Sciatic nerve (tissue), 2 donors: ENCODE results near the gene PDE5A. TPM values are rescaled to one million over a fixed set of nuclear protein-coding genes. Genes with fewer than 3 reads are reported as not detected.
A peak's percentile ranks its signal among the peaks of the same experiment; 100 is the strongest.
"Not testable (repeated sequence)": the region's sequence is repeated elsewhere in the genome, so short reads cannot be mapped to it uniquely, and the experiment has no call there.

Experiments used
- ATAC-seq: fragments of 200-7000 bp; cut with Tn5 transposase; one replicate; pipeline ENCODE4 v1.9.1; 2020; ENCODE audit warnings: mild to moderate bottlenecking, moderate library complexity
- DNase-seq: peaks from one replicate; pipeline ENCODE4 v3.0.0-alpha.2; 2020; ENCODE audit warnings: low spot score
- intact Hi-C: fragments of 100-400 bp; cut with DNase I; formaldehyde crosslinking; loops from one replicate; pipeline ENCODE4 v1.14.2; 2022
- total RNA-seq: library from RNA; stranded (reverse); fragmentation: NEBNext Ultra II Directional; extraction: Animal tissue kit (Norgen Biotek cat#: 25700); gene quantifications from one replicate; pipeline ENCODE4 v1.2.1, GENCODE V29; 2021
- donor health status: DM: no; HTN: no; CAD: no.
- donor health status: DM: no; HTN: no; CAD: no.

Gene PDE5A
- total RNA-seq, 1 donor from 2014 or later, result 55.8 TPM

GRCh38 chr4:119648398-119648797 is 19.8 kb upstream of the PDE5A start:
- intact Hi-C loops, result no loop called here
- ATAC-seq (no peak), DNase-seq (no peak)

GRCh38 chr4:119647558-119647957 is 19.0 kb upstream of the PDE5A start:
- ATAC-seq (peak; percentile 43), DNase-seq (no peak)
- intact Hi-C loops, result no loop called here

GRCh38 chr4:119646347-119647071 is 17.9 kb upstream of the PDE5A start:
- intact Hi-C loops, result no loop called here
- DNase-seq (peak; percentile 61), ATAC-seq (peak; percentile 97)

GRCh38 chr4:119643306-119644042 is 14.9 kb upstream of the PDE5A start:
- intact Hi-C loops, result no loop called here
- no peak for ATAC-seq
- no peak for DNase-seq

- no peak for ATAC-seq
- no peak for DNase-seq
- intact Hi-C loops, result no loop called here
These were observed 13.2 kb upstream of the PDE5A start for GRCh38 chr4:119641765-119642164.

- ATAC-seq (no peak), DNase-seq (no peak)
- intact Hi-C loops, result no loop called here
These were observed 9.8 kb upstream of the PDE5A start for GRCh38 chr4:119638359-119638758.

GRCh38 chr4:119636851-119637250 is 8.2 kb upstream of the PDE5A start:
- DNase-seq, ATAC-seq, intact Hi-C loops: not testable (repeated sequence)

- no peak for ATAC-seq
- intact Hi-C loops, result no loop called here
- DNase-seq, result no peak
These were observed 3.6 kb upstream of the PDE5A start for GRCh38 chr4:119632216-119632615.

GRCh38 chr4:119629142-119629471 is 503 bp upstream of the PDE5A start:
- ATAC-seq (peak; percentile 41), DNase-seq (no peak)
- intact Hi-C loops, result loop anchor here (5.0 kb wide), 1 partner anchor 418 kb away; no protein-coding TSS in a partner anchor

GRCh38 chr4:119627267-119628255 is 1.0 kb downstream of the PDE5A start:
- intact Hi-C loops, result loop anchor here (5.0 kb wide), 1 partner anchor 420 kb away; no protein-coding TSS in a partner anchor
- DNase-seq (peak; percentile 82), ATAC-seq (peak; percentile 84)

- DNase-seq (no peak), ATAC-seq (no peak)
These were observed 1.7 kb downstream of the PDE5A start for GRCh38 chr4:119626943-119627266.

GRCh38 chr4:119626420-119626819 is 2.2 kb downstream of the PDE5A start:
- no peak for ATAC-seq
- DNase-seq, result no peak
- intact Hi-C loops, result loop anchor here (5.0 kb wide), 1 partner anchor 421 kb away; no protein-coding TSS in a partner anchor

More at GRCh38 chr4:119626943-119627266, 1.7 kb downstream of the PDE5A start:
- intact Hi-C loops, result loop anchor here (5.0 kb wide), 1 partner anchor 420 kb away; no protein-coding TSS in a partner anchor

GRCh38 chr4:119625761-119626160 is 2.8 kb downstream of the PDE5A start:
- DNase-seq (no peak), ATAC-seq (no peak)
- intact Hi-C loops, result loop anchor here (5.0 kb wide), 1 partner anchor 422 kb away; no protein-coding TSS in a partner anchor

GRCh38 chr4:119624356-119624755 is 4.2 kb downstream of the PDE5A start:
- ATAC-seq, result no peak
- no peak for DNase-seq
- intact Hi-C loops, result no loop called here

- DNase-seq, result no peak
- no peak for ATAC-seq
- intact Hi-C loops, result no loop called here
These were observed 5.6 kb downstream of the PDE5A start for GRCh38 chr4:119623025-119623424.

GRCh38 chr4:119615068-119615719 is 13.4 kb downstream of the PDE5A start:
- intact Hi-C loops, result no loop called here
- no peak for DNase-seq
- ATAC-seq, result peak; percentile 48

GRCh38 chr4:119604266-119604665 is 24.3 kb downstream of the PDE5A start:
- ATAC-seq (no peak), DNase-seq (no peak)
- intact Hi-C loops, result no loop called here

GRCh38 chr4:119602366-119602765 is 26.2 kb downstream of the PDE5A start:
- intact Hi-C loops, result no loop called here
- no peak for ATAC-seq
- DNase-seq, result no peak

- no peak for DNase-seq
- no peak for ATAC-seq
- intact Hi-C loops, result no loop called here
These were observed 30.1 kb downstream of the PDE5A start for GRCh38 chr4:119598521-119598920.
